AG04450 (cell line): ENCODE measurements around the gene RALY. TPM values are rescaled to one million over a fixed set of nuclear protein-coding genes. Genes with fewer than 3 reads are reported as not detected.

Experiments
- CTCF ChIA-PET: fragments of 300-600, 350-600 bp; formaldehyde crosslinking; extraction: SDS; loops from one replicate; lab custom pipeline; 2022; ENCODE audit warnings: antibody characterized with exemption, inconsistent platforms; lab: Charles Lee
- POLR2A ChIA-PET: fragments of 350-600 bp; formaldehyde crosslinking; extraction: SDS; loops from one replicate; lab custom pipeline; 2021; ENCODE audit warnings: antibody characterized with exemption, inconsistent platforms; lab: Yijun Ruan, JAX
- DNase-seq: peaks from one replicate; pipeline ENCODE4 v3.0.0-alpha.2; 2011; ENCODE audit warnings: low read depth, low spot score
- H3K27ac ChIP-seq: one replicate; pipeline ENCODE4 v1.5.1; 2012; ENCODE audit warnings: low read depth, low read length, control low read depth
- H3K27me3 ChIP-seq: one replicate; pipeline ENCODE4 v1.6.0; 2012; ENCODE audit warnings: low read length; ENCODE audit not compliant: control insufficient read depth, insufficient read depth
- H3K4me3 ChIP-seq: 2 replicates; pipeline ENCODE4 v1.5.1; 2011; ENCODE audit warnings: mild to moderate bottlenecking, low read depth, low read length, control low read depth
- H3K9me3 ChIP-seq: 2 replicates; pipeline ENCODE4 v1.5.1; 2012; ENCODE audit warnings: low read length; ENCODE audit not compliant: control insufficient read depth, insufficient read depth
- CTCF ChIP-seq: IDR thresholded peaks from 2 replicates; pipeline ENCODE4 v1.5.1; 2011; ENCODE audit warnings: low read depth, low read length, control low read depth, inconsistent platforms
- polyA plus RNA-seq: library from polyadenylated mRNA; depleted of rRNA; stranded (reverse); fragments of >200 nt; gene quantifications from 2 replicates; pipeline ENCODE4 v1.2.3, GENCODE V29; 2011

RALY gene
- polyA plus RNA-seq, 1 experiment = 79.2 TPM

GRCh38 chr20:34074101-34074760 lies 80.5 kb downstream of the RALY start:
- no peak for DNase-seq
- no peak overlapping the region for H3K27ac ChIP-seq
- H3K27me3 ChIP-seq = no peaks in the 10 kb centered on the region
- ChIA-PET POLR2A (no interaction called here), CTCF (interaction anchor here (0.9 to 1.6 kb wide), 2 partner anchors 211 kb away, joined by 5 read pairs; no protein-coding TSS in a partner anchor)
- H3K4me3 ChIP-seq = no peak overlapping the region
- no peaks in the 10 kb centered on the region for H3K9me3 ChIP-seq
- no peak for TF ChIP-seq CTCF

GRCh38 chr20:34075647-34076046 lies 81.9 kb downstream of the RALY start:
- Histone ChIP-seq H3K9me3 (no peaks in the 10 kb centered on the region), H3K27ac (no peak overlapping the region), H3K4me3 (no peak overlapping the region), H3K27me3 (no peaks in the 10 kb centered on the region)
- no peak for DNase-seq
- peak; percentile 5; the same call in 1 of the 2 replicates for TF ChIP-seq CTCF
- ChIA-PET POLR2A (no interaction called here), CTCF (interaction anchor here (1.6 kb wide), 1 partner anchor 213 kb away, joined by 5 read pairs; no protein-coding TSS in a partner anchor)

GRCh38 chr20:34076952-34077351 lies 83.2 kb downstream of the RALY start:
- TF ChIP-seq CTCF = no peak

GRCh38 chr20:34078540-34078939 lies 84.8 kb downstream of the RALY start:
- POLR2A ChIA-PET = no interaction called here
- no peak for DNase-seq
- no peak for TF ChIP-seq CTCF
- no peak overlapping the region for H3K27ac ChIP-seq
- no peaks in the 10 kb centered on the region for H3K9me3 ChIP-seq
- CTCF ChIA-PET = interaction anchor here (2.1 kb wide), 1 partner anchor 10 kb away, joined by 8 read pairs; no protein-coding TSS in a partner anchor
- no peaks in the 10 kb centered on the region for H3K27me3 ChIP-seq
- H3K4me3 ChIP-seq = no peak overlapping the region

More at GRCh38 chr20:34076952-34077351, 83.2 kb downstream of the RALY start:
- Histone ChIP-seq H3K9me3 (no peaks in the 10 kb centered on the region), H3K27me3 (no peaks in the 10 kb centered on the region), H3K4me3 (no peak overlapping the region), H3K27ac (no peak overlapping the region)
- ChIA-PET POLR2A (no interaction called here), CTCF (interaction anchor here (0.7 to 2.1 kb wide), 4 partner anchors 8 to 214 kb away, joined by 3 to 8 read pairs (median 6); partner anchors contain the start of gene EIF2S2)
- DNase-seq = no peak

- DNase-seq = no peak
- no peak for TF ChIP-seq CTCF
- Histone ChIP-seq H3K4me3 (no peak overlapping the region), H3K27ac (no peak overlapping the region), H3K27me3 (no peaks in the 10 kb centered on the region), H3K9me3 (no peaks in the 10 kb centered on the region)
- ChIA-PET POLR2A (no interaction called here), CTCF (no interaction called here)
Measured at GRCh38 chr20:34079818-34080217, 86.1 kb downstream of the RALY start.
